ENCODE results near the gene LGI1. TPM values are rescaled to one million over a fixed set of nuclear protein-coding genes. Genes with fewer than 3 reads are reported as not detected.

LGI1 gene
- polyA plus RNA-seq, 1 experiment, result not detected

GRCh38 chr10:93768892-93769291 lies 11.2 kb downstream of the LGI1 start:
- ChIA-PET POLR2A (no interaction called here), CTCF (no interaction called here)
- Histone ChIP-seq H3K4me3 (ENCODE audit: low read depth, low read length) (no peak overlapping the region), H3K36me3 (ENCODE audit: control insufficient read depth, insufficient read depth, low read length) (no peaks in the 10 kb centered on the region), H3K27me3 (ENCODE audit: control insufficient read depth, insufficient read depth, low read length) (peaks cover 10% of the 10 kb centered on the region)
- TF ChIP-seq, protein P1, sequence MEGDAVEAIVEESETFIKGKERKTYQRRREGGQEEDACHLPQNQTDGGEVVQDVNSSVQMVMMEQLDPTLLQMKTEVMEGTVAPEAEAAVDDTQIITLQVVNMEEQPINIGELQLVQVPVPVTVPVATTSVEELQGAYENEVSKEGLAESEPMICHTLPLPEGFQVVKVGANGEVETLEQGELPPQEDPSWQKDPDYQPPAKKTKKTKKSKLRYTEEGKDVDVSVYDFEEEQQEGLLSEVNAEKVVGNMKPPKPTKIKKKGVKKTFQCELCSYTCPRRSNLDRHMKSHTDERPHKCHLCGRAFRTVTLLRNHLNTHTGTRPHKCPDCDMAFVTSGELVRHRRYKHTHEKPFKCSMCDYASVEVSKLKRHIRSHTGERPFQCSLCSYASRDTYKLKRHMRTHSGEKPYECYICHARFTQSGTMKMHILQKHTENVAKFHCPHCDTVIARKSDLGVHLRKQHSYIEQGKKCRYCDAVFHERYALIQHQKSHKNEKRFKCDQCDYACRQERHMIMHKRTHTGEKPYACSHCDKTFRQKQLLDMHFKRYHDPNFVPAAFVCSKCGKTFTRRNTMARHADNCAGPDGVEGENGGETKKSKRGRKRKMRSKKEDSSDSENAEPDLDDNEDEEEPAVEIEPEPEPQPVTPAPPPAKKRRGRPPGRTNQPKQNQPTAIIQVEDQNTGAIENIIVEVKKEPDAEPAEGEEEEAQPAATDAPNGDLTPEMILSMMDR (IDR thresholded peaks at IDR 0.05; ENCODE audit: insufficient read depth, low read depth, low read length), result no peak
- no peak for DNase-seq (ENCODE audit: low read depth)

DNA sequence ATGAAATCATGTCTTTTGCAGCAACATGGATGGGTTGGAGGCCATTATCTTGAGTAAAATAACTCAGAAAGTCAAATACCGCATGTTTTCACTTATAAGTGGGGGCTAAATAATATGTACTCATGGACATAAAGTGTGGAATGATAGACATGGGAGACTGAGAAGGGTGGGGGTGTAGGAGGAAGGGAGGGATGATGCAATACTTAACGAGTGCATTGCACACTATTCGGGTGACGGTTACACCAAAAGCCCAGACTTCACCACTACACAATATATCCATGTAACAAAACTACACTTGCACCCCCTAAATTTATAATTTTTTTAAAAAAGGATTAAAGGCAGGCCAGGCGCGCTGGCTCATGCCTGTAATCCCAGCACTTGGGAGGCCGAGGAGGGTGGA lies 13.6 kb downstream of the LGI1 start:
- H3K27me3 ChIP-seq (ENCODE audit: control insufficient read depth, insufficient read depth, low read length), result peaks cover 8% of the 10 kb centered on the region
- no peak overlapping the region for H3K4me3 ChIP-seq (ENCODE audit: low read depth, low read length)
- DNase-seq (ENCODE audit: low read depth), result no peak
- no peaks in the 10 kb centered on the region for H3K36me3 ChIP-seq (ENCODE audit: control insufficient read depth, insufficient read depth, low read length)
- CTCF ChIA-PET, result no interaction called here
- TF ChIP-seq, protein P1 (IDR thresholded peaks at IDR 0.05; ENCODE audit: insufficient read depth, low read depth, low read length), result no peak
- POLR2A ChIA-PET, result no interaction called here

- ChIA-PET CTCF (interaction anchor here (0.6 to 1.2 kb wide), 2 partner anchors 28 to 213 kb away, joined by 3 read pairs; no protein-coding TSS in a partner anchor), POLR2A (no interaction called here)
- TF ChIP-seq, protein P1 (IDR thresholded peaks at IDR 0.05; ENCODE audit: insufficient read depth, low read depth, low read length), result no peak
- peaks cover 7% of the 10 kb centered on the region for H3K27me3 ChIP-seq (ENCODE audit: control insufficient read depth, insufficient read depth, low read length)
- no peaks in the 10 kb centered on the region for H3K36me3 ChIP-seq (ENCODE audit: control insufficient read depth, insufficient read depth, low read length)
- H3K4me3 ChIP-seq (ENCODE audit: low read depth, low read length), result no peak overlapping the region
- DNase-seq (ENCODE audit: low read depth), result no peak
These were observed 15.4 kb downstream of the LGI1 start for GRCh38 chr10:93773120-93773519.

DNA sequence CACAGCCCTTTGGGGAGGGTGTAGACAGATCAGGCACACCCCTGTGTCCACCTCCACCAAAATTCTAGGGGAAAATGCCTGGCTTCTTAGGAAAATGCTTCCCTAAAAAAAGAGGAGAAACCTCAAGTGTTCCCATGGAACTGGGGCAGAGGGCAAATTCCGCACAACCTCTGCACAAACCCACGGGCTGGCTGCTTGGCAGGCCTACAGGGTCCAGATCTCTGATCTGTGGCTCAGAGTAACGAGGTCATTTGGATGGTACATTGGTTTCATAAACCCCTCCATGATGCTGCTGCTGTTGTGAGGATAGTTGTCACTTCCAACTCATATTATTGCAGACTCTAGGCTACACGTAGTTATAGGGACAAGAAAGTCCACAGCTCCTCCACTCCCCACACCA lies 16.0 kb downstream of the LGI1 start:
- no peak for DNase-seq (ENCODE audit: low read depth)
- ChIA-PET POLR2A (no interaction called here), CTCF (interaction anchor here (0.6 to 1.2 kb wide), 3 partner anchors 11 to 28 kb away, joined by 3 read pairs; no protein-coding TSS in a partner anchor)

GRCh38 chr10:93775356-93775755 lies 17.6 kb downstream of the LGI1 start:
- ChIA-PET POLR2A (no interaction called here), CTCF (no interaction called here)
- no peak for DNase-seq (ENCODE audit: low read depth)
- no peaks in the 10 kb centered on the region; the same call in 1 of the 2 replicates for H3K27me3 ChIP-seq (ENCODE audit: control insufficient read depth, insufficient read depth, low read length)
- TF ChIP-seq, protein P1 (IDR thresholded peaks at IDR 0.05; ENCODE audit: insufficient read depth, low read depth, low read length), result no peak
- H3K4me3 ChIP-seq (ENCODE audit: low read depth, low read length), result no peak overlapping the region
- H3K36me3 ChIP-seq (ENCODE audit: control insufficient read depth, insufficient read depth, low read length), result no peaks in the 10 kb centered on the region

More for the DNA sequence above, 16.0 kb downstream of the LGI1 start:
- TF ChIP-seq, protein P1 (IDR thresholded peaks at IDR 0.05; ENCODE audit: insufficient read depth, low read depth, low read length), result no peak
- no peaks in the 10 kb centered on the region for H3K36me3 ChIP-seq (ENCODE audit: control insufficient read depth, insufficient read depth, low read length)
- peaks cover 5% of the 10 kb centered on the region for H3K27me3 ChIP-seq (ENCODE audit: control insufficient read depth, insufficient read depth, low read length)
- H3K4me3 ChIP-seq (ENCODE audit: low read depth, low read length), result no peak overlapping the region
